Smooth muscle cell (in vitro differentiated cells): ENCODE data around the gene ICA1. TPM values are rescaled to one million over a fixed set of nuclear protein-coding genes. Genes with fewer than 3 reads are reported as not detected.

Experiments used
- DNase-seq: peaks from one replicate; lab custom pipeline; 2025; ENCODE audit not compliant: unreplicated experiment; lab: John Stamatoyannopoulos, UW
- H2AFZ ChIP-seq: fragments of 200-600 bp; sonication (generic); 2 replicates; pipeline ENCODE4 v1.6.0; 2016; ENCODE audit warnings: antibody characterized with exemption, low read depth, mild to moderate bottlenecking
- H3F3A ChIP-seq: fragments of 200-600 bp; sonication (generic); 2 replicates; pipeline ENCODE4 v1.6.0; 2017; ENCODE audit warnings: antibody characterized with exemption, low read depth
- H3K27ac ChIP-seq: fragments of 200-600 bp; sonication (generic); 2 replicates; pipeline ENCODE4 v1.5.1; 2016; ENCODE audit warnings: low read depth, mild to moderate bottlenecking
- H3K27me3 ChIP-seq: fragments of 200-600 bp; sonication (generic); 2 replicates; pipeline ENCODE4 v1.6.1; 2016; ENCODE audit warnings: low read depth, mild to moderate bottlenecking
- H3K36me3 ChIP-seq: fragments of 200-600 bp; sonication (generic); 2 replicates; pipeline ENCODE4 v1.5.1; 2016; ENCODE audit warnings: low read depth
- H3K4me1 ChIP-seq: fragments of 200-600 bp; sonication (generic); 2 replicates; pipeline ENCODE4 v1.5.1; 2016; ENCODE audit warnings: low read depth
- H3K4me2 ChIP-seq: fragments of 200-600 bp; sonication (generic); 2 replicates; pipeline ENCODE4 v1.6.0; 2016; ENCODE audit warnings: mild to moderate bottlenecking
- H3K4me3 ChIP-seq: fragments of 200-600 bp; sonication (generic); 2 replicates; pipeline ENCODE4 v1.5.1; 2016; ENCODE audit warnings: mild to moderate bottlenecking
- H3K79me2 ChIP-seq: fragments of 200-600 bp; sonication (generic); 2 replicates; pipeline ENCODE4 v1.6.0; 2016; ENCODE audit warnings: low read depth, mild to moderate bottlenecking
- H3K9ac ChIP-seq: fragments of 200-600 bp; sonication (generic); 2 replicates; pipeline ENCODE4 v1.6.0; 2016; ENCODE audit warnings: low read depth
- H3K9me3 ChIP-seq: fragments of 200-600 bp; sonication (generic); replicated peaks from 2 replicates; pipeline ENCODE4 v1.5.1; 2016; ENCODE audit warnings: low read depth
- H4K20me1 ChIP-seq: fragments of 200-600 bp; sonication (generic); 2 replicates; pipeline ENCODE4 v1.6.0; 2016; ENCODE audit warnings: low read depth
- WGBS: methylation state at CpG from one replicate; pipeline ENCODE4 v1.1.7; 2016; ENCODE audit warnings: low lambda C conversion rate; 5-methylcytosine and 5-hydroxymethylcytosine counted together
- polyA plus RNA-seq: library from polyadenylated mRNA; unstranded; fragments of >200 nt; fragmentation: Nextera tagmentation; extraction: Ambion mirVana; gene quantifications from 2 replicates; pipeline ENCODE4 v1.2.1, GENCODE V29; 2016
- total RNA-seq: library from RNA; depleted of rRNA; stranded (reverse); fragments of >200 nt; gene quantifications from 2 replicates; pipeline ENCODE4 v1.2.3, GENCODE V29; 2014
- TF ChIP-seq, protein P1 (sequence below): fragments of 200-600 bp; sonication (generic); IDR thresholded peaks from 2 replicates; pipeline ENCODE4 v1.5.1; 2017; ENCODE audit warnings: borderline replicate concordance, mild to moderate bottlenecking, antibody characterized with exemption; ENCODE audit not compliant: insufficient read depth, poor library complexity, severe bottlenecking

Gene ICA1
- total and polyA plus RNA-seq, 2 experiments from 2014 or later = 4.3 to 5.0 TPM

DNA sequence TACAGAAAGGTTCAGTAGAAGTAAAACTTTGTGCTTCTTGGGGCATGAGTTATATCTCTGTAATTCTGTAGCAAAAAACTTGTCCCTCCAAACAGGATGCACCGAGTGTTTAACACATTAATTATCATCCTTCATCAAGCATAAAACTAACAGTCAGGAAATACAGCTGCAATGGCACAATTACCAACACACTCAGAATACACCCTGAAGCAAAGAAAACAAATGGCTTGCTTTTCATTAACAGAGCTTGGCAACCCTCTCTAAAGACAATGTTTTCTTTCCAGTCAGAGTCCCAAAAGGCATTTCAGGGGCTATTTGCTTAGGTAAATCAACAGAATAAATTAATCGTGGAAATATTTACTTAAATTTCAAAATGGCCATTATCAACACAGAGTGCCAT lies 107.7 kb downstream of the ICA1 start:
- Histone ChIP-seq H3K4me1 (no peaks in the 10 kb centered on the region), H3K36me3 (no peaks in the 10 kb centered on the region), H3F3A (no peaks in the 10 kb centered on the region), H3K9me3 (no peaks in the 10 kb centered on the region), H3K4me2 (no peak overlapping the region), H3K27me3 (no peaks in the 10 kb centered on the region), H3K79me2 (no peaks in the 10 kb centered on the region), H3K9ac (no peak overlapping the region), H2AFZ (no peak overlapping the region), H4K20me1 (no peaks in the 10 kb centered on the region), H3K27ac (no peak overlapping the region), H3K4me3 (no peak overlapping the region)
- DNase-seq = no peak
- WGBS = 69% methylated on average over 2 of the region's 2 CpGs
- TF ChIP-seq, protein P1, sequence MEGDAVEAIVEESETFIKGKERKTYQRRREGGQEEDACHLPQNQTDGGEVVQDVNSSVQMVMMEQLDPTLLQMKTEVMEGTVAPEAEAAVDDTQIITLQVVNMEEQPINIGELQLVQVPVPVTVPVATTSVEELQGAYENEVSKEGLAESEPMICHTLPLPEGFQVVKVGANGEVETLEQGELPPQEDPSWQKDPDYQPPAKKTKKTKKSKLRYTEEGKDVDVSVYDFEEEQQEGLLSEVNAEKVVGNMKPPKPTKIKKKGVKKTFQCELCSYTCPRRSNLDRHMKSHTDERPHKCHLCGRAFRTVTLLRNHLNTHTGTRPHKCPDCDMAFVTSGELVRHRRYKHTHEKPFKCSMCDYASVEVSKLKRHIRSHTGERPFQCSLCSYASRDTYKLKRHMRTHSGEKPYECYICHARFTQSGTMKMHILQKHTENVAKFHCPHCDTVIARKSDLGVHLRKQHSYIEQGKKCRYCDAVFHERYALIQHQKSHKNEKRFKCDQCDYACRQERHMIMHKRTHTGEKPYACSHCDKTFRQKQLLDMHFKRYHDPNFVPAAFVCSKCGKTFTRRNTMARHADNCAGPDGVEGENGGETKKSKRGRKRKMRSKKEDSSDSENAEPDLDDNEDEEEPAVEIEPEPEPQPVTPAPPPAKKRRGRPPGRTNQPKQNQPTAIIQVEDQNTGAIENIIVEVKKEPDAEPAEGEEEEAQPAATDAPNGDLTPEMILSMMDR = no peak

DNA sequence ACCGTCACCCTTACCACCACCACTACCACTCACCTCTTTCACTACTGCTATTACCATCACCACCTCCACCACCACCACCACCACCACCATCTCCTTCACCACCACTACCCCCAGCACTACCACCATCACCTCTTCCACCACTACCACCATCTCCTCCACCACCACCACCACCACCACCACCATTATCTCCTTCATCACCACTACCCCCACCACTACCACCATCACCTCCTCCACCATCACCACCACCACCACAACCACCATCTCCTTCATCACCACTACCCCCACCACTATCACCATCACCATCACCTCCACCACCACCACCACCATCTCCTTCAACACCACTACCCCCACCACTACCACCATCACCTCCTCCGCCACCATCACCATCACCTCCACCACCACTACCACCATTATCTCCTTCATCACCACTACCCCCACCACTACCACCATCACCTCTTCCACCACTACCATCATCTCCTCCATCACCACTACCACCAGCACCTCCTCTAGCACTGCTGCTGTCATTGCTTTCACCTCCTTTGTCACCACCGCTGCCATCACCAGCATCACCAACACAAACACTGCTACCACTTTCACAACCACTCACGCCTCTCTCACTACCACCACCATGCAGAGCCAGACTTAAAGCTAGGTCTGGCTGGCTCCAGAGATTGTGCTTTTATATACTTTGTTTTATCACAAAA lies 109.3 kb downstream of the ICA1 start:
- Histone ChIP-seq H2AFZ (no peak overlapping the region), H3K9ac (no peak overlapping the region), H3K4me3 (no peak overlapping the region), H3K27me3 (no peaks in the 10 kb centered on the region), H3K27ac (no peak overlapping the region), H3K4me1 (no peaks in the 10 kb centered on the region), H4K20me1 (no peaks in the 10 kb centered on the region), H3K4me2 (no peak overlapping the region), H3K36me3 (no peaks in the 10 kb centered on the region), H3K79me2 (no peaks in the 10 kb centered on the region), H3K9me3 (no peaks in the 10 kb centered on the region), H3F3A (no peaks in the 10 kb centered on the region)
- DNase-seq = no peak
- 91% methylated on average over 4 of the region's 4 CpGs for WGBS
- TF ChIP-seq, protein P1 = no peak

DNA sequence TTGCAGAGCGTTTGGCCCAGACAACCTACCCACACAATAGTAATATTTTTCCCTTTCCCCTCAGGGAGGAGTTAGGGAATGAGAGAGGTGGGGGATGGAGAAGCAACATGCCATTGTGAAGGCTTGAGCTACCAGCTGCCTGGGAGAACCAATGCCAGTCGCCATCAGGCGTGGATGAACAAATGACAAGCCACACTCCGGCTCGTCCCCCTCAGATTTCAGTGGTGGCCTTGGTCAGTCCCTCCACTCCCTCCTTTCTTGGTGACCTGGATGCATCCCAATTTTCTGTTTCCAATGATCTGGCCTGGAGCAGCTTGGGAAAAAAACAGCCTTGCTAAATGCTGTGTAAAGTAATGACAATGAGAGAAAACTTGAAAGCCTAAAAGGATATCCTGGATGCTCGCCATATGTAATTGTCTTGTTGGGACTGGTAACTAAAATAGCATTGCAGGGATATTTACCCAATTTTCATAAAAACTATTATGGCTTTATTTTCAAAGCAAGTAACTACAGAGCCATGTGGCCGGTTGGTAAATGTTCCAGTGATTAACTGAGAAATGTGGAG lies 110.7 kb downstream of the ICA1 start:
- Histone ChIP-seq H3K27me3 (no peaks in the 10 kb centered on the region), H3K4me1 (no peaks in the 10 kb centered on the region), H4K20me1 (no peaks in the 10 kb centered on the region), H3K27ac (no peak overlapping the region), H3K79me2 (no peaks in the 10 kb centered on the region), H3K4me2 (no peak overlapping the region), H3K36me3 (no peaks in the 10 kb centered on the region), H3K9ac (no peak overlapping the region), H3F3A (no peaks in the 10 kb centered on the region), H2AFZ (no peak overlapping the region), H3K9me3 (no peaks in the 10 kb centered on the region), H3K4me3 (no peak overlapping the region)
- WGBS = 96% methylated on average over 7 of the region's 7 CpGs
- TF ChIP-seq, protein P1 = no peak
- no peak for DNase-seq

DNA sequence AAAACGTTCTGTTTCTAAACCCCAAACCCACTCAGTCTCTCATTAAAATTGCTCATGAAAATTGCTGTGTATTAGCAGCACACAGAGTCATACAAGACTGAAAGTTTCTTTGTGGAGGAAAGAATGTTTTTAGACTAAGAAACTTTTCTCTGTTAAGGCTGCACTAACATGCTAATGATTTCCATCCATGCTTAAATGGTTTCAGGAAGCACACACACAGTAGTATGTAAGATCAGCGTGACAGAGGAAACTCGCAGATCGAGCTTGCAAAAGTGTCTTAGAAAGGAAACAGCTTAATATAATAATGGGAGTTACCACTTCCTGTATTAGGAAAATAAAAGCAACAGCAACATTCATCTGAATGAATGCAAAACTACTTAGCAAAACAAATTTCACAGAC lies 112.7 kb downstream of the ICA1 start:
- Histone ChIP-seq H4K20me1 (no peaks in the 10 kb centered on the region), H3K79me2 (no peaks in the 10 kb centered on the region), H3K4me3 (no peak overlapping the region), H2AFZ (peak overlapping the region; percentile 12), H3K4me1 (no peaks in the 10 kb centered on the region), H3K9me3 (no peaks in the 10 kb centered on the region), H3K27me3 (no peaks in the 10 kb centered on the region), H3F3A (no peaks in the 10 kb centered on the region), H3K27ac (no peak overlapping the region), H3K36me3 (no peaks in the 10 kb centered on the region), H3K4me2 (no peak overlapping the region), H3K9ac (no peak overlapping the region)
- DNase-seq = no peak
- WGBS = 73% methylated on average over 4 of the region's 4 CpGs
- TF ChIP-seq, protein P1 = no peak
